Ovary (tissue), 9 donors: Measurements from ENCODE around the gene MRM3. TPM values are rescaled to one million over a fixed set of nuclear protein-coding genes. Genes with fewer than 3 reads are reported as not detected.

Source experiments
- DNase-seq, 5 donors: peaks; one replicate each; pipeline ENCODE4 v3.0.0-alpha.2; 2019 to 2020
- H3K27ac ChIP-seq, 2 donors: fragments of 200-600 bp; one replicate each; pipeline versions ENCODE4 v1.5.1 to v1.8.0; 2019 to 2022
- H3K27me3 ChIP-seq: fragments of 200-600 bp; one replicate; pipeline ENCODE4 v1.8.0; 2022
- H3K36me3 ChIP-seq: fragments of 200-600 bp; sonication (generic); one replicate; pipeline ENCODE4 v1.5.1; 2019
- H3K4me1 ChIP-seq: one replicate; pipeline ENCODE4 v1.8.1; 2013; ENCODE audit warnings: mild to moderate bottlenecking, moderate library complexity; ENCODE audit not compliant: insufficient read depth
- H3K4me3 ChIP-seq: fragments of 200-600 bp; sonication (generic); one replicate; pipeline ENCODE4 v1.5.1; 2017
- H3K9me3 ChIP-seq, 2 donors: fragments of 200-600 bp in 1 of 2; sonication (generic) in 1 of 2; one replicate each; pipeline versions ENCODE4 v1.5.1 to v1.8.1; 2013 to 2019; ENCODE audit warnings: mild to moderate bottlenecking in 1 of 2, moderate library complexity in 1 of 2
- EP300 ChIP-seq: sonication (generic); formaldehyde crosslinking; IDR thresholded peaks from one replicate; pipeline ENCODE4 v1.6.1; 2017; ENCODE audit warnings: antibody characterized with exemption
- POLR2A ChIP-seq: fragments of 450-650 bp; IDR thresholded peaks from one replicate; pipeline ENCODE4 v1.6.1; 2017; ENCODE audit warnings: antibody characterized with exemption, mild to moderate bottlenecking, moderate library complexity
- WGBS, 3 donors: extraction: QIAGEN DNeasy Blood & Tissue Kit in 1 of 3; methylation state at CpG; one replicate each; pipeline versions ENCODE4 v1.1.5 to v1.1.7; 2013 to 2017; 5-methylcytosine and 5-hydroxymethylcytosine counted together
- intact Hi-C, 4 donors: fragments of 100-400 bp; cut with DNase I; formaldehyde crosslinking; loops; one replicate each; pipeline versions ENCODE4 v1.11.0 to v1.15.1; 2022 to 2023
- polyA plus RNA-seq, 2 donors: library from polyadenylated mRNA; stranded (reverse); fragments of 200-250 nt in 1 of 2; fragments of 350-450 nt in 1 of 2; fragmentation: Illumina TruSeq in 1 of 2; extraction: RNeasy Lipid Tissue Mini Kit (QIAGEN cat#74804) in 1 of 2; gene quantifications; one replicate each; pipeline ENCODE4 v1.2.3, GENCODE V29; 2013 to 2014
- total RNA-seq, 7 donors: library from RNA; depleted of rRNA in 2 of 7; stranded (reverse); fragments of >200 nt in 2 of 7; fragmentation: NEBNext Ultra II Directional in 3 of 7; extraction: Animal tissue kit (Norgen Biotek cat#: 25700) in 3 of 7; gene quantifications; one replicate each; pipeline versions ENCODE4 v1.1.0 to v1.2.4, GENCODE V29; 2016 to 2023
- TF ChIP-seq, protein P1 (sequence below), 3 donors: fragments of 450-650 bp in 2 of 3; fragments of 200-600 bp in 1 of 3; IDR thresholded peaks; one replicate each; pipeline versions ENCODE4 v1.5.1 to v1.8.0; 2016 to 2022; ENCODE audit warnings: antibody characterized with exemption in 3 of 3, mild to moderate bottlenecking in 1 of 3
- donor health status: DM: no; HTN: no; CAD: no; lungs with moderate emphysema.
- donor health status: DM: no; HTN: no; CAD: no.
- donor health status: Bipolar disorder and iron deficiency.
- donor health status: DM: yes; HTN: yes; CAD: no.
- donor health status: DM: no; HTN: no; CAD: no.
- donor health status: DM: yes; HTN: yes; CAD: no.

The MRM3 gene
- total and polyA plus RNA-seq, 9 donors, result 10.1 to 16.7 (median 13.9) TPM

DNA sequence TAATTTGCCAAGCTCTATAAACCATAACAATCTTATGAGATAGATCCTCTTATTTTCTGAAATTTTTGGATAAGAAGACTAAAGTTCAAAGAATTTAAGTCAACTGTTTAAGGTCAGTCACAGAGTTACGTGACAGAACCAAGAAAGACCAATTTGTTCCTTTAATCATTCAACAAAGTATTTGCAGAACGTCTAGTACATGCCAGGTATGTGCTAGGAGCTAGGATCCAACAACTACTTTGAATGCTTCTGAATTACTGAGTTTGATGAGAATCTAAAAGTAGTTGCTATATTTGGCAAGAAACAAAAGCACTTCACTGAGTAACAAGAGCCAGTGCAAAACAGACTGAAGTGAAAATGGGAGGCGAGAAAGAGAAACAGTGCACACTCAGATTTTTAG is 15.1 kb upstream of the MRM3 start:
- Histone ChIP-seq H3K27me3 (no peaks in the 10 kb centered on the region), H3K4me3 (no peak overlapping the region), H3K36me3 (no peaks in the 10 kb centered on the region), H3K27ac (no peak overlapping the region), H3K9me3 (no peaks in the 10 kb centered on the region), H3K4me1 (no peaks in the 10 kb centered on the region)
- TF ChIP-seq, protein P1, sequence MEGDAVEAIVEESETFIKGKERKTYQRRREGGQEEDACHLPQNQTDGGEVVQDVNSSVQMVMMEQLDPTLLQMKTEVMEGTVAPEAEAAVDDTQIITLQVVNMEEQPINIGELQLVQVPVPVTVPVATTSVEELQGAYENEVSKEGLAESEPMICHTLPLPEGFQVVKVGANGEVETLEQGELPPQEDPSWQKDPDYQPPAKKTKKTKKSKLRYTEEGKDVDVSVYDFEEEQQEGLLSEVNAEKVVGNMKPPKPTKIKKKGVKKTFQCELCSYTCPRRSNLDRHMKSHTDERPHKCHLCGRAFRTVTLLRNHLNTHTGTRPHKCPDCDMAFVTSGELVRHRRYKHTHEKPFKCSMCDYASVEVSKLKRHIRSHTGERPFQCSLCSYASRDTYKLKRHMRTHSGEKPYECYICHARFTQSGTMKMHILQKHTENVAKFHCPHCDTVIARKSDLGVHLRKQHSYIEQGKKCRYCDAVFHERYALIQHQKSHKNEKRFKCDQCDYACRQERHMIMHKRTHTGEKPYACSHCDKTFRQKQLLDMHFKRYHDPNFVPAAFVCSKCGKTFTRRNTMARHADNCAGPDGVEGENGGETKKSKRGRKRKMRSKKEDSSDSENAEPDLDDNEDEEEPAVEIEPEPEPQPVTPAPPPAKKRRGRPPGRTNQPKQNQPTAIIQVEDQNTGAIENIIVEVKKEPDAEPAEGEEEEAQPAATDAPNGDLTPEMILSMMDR (IDR thresholded peaks at IDR 0.05), result no peak
- no peak for TF ChIP-seq POLR2A
- no peak for TF ChIP-seq EP300
- 62 to 66% (median 63%) methylated on average over 3 of the region's 3 CpGs for WGBS, 3 donors
- intact Hi-C loops, result no loop called here
- DNase-seq, result no peak

DNA sequence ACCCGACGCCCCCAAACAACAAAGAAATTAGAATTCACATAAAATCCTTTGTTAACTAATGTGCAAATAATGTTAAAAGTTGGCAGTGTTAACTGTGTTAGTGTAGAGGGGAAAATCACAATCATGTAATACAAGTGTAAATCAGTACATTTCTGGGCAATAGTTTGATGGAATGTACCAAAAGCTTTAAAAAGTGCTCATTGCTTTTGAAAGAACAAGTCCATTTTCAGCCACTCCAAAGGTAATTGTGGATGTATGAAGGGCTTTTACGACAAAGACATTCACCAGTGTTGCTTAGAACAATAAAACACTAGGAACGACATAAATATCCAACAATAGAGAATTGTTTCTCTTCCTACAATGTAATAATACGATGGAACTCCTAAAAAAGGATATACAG is 9.1 kb upstream of the MRM3 start:
- intact Hi-C loops, result no loop called here
- Histone ChIP-seq H3K27me3 (no peaks in the 10 kb centered on the region), H3K4me1 (no peaks in the 10 kb centered on the region), H3K4me3 (no peak overlapping the region), H3K36me3 (no peaks in the 10 kb centered on the region), H3K27ac (no peak overlapping the region), H3K9me3 (no peaks in the 10 kb centered on the region)
- WGBS, 3 donors, result 88 to 93% (median 89%) methylated on average over 5 of the region's 5 CpGs
- no peak for DNase-seq
- no peak for TF ChIP-seq POLR2A
- TF ChIP-seq, protein P1 (IDR thresholded peaks at IDR 0.05), result no peak
- no peak for TF ChIP-seq EP300

DNA sequence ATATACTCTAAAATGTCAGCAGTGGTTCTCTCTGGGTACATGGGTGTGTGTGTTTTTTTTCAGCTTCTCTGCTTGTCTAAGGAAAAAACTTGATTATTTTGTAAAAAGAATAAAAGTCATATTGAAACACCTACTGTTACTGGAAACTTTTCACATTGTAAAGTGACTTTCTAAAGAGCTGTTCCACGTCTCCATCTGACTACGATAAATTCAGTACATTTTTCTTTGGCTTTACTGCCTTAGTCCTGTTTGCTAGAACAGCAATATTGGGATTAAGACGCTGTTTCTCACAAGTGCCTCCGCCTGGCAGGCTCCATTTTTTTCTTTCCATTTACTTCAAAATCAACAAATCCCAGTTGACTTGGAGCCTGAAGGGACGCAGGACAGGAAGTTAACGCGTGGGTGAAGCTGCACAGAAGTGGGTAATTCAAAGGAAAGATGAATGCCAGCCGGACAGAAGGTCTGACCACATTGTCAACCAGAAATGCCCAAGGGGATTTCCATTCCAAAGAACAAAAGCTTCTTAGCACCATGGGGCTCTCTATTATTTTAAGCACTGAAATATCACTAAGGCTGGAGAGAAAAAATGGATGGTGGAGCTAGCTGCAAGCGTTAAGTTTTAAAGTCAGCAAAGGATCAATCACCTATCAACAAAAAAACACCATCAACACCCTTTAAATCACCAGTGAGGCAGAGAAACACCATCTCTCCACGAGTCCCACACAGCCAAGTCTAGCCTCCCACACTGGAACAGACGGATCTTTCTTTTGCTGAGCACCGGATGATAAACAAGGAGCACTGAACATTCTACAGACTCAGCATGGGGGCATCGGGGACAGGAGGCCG is 8.5 kb upstream of the MRM3 start:
- Histone ChIP-seq H3K27ac (no peak overlapping the region), H3K27me3 (no peaks in the 10 kb centered on the region), H3K9me3 (no peaks in the 10 kb centered on the region), H3K36me3 (no peaks in the 10 kb centered on the region), H3K4me3 (no peak overlapping the region), H3K4me1 (no peaks in the 10 kb centered on the region)
- TF ChIP-seq POLR2A, result no peak
- TF ChIP-seq EP300, result no peak
- TF ChIP-seq, protein P1 (IDR thresholded peaks at IDR 0.05), result no peak
- WGBS, 3 donors, result 79 to 83% (median 82%) methylated on average over 14 of the region's 14 CpGs
- DNase-seq, result no peak
- intact Hi-C loops, result no loop called here

DNA sequence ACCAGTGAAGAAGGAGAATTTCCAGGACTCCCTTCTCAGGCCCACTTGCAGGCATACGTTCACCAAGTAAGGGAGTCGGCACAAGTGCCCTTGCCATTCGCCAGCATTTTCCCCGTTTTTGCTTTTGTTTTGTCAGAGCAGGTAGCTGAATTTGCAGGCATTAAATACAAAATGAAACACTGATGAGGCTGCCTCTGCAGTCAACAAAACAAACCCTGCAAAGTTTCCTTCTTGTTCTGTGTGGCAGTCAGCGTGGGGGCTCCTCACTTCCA is 7.9 kb upstream of the MRM3 start:
- H3K4me3 ChIP-seq, result no peak overlapping the region
- H3K27ac ChIP-seq, result no peak overlapping the region
- no peaks in the 10 kb centered on the region for H3K9me3 ChIP-seq
- no peaks in the 10 kb centered on the region for H3K36me3 ChIP-seq
- 87 to 89% (median 88%) methylated on average over 5 of the region's 5 CpGs for WGBS, 3 donors
- intact Hi-C loops, result no loop called here
- no peak for TF ChIP-seq POLR2A
- TF ChIP-seq, protein P1 (IDR thresholded peaks at IDR 0.05), result no peak
- no peak for TF ChIP-seq EP300
- H3K27me3 ChIP-seq, result no peaks in the 10 kb centered on the region
- no peaks in the 10 kb centered on the region for H3K4me1 ChIP-seq
- no peak for DNase-seq
